Ascending aorta (tissue), 2 donors: Measurements from ENCODE around the gene C2CD2L. TPM values are rescaled to one million over a fixed set of nuclear protein-coding genes. Genes with fewer than 3 reads are reported as not detected.
"Not testable (repeated sequence)": the region's sequence is repeated elsewhere in the genome, so short reads cannot be mapped to it uniquely, and the experiment has no call there.

ENCODE experiments used
- DNase-seq, 2 donors: peaks; one replicate each; pipeline ENCODE4 v3.0.0-alpha.2; 2019; ENCODE audit warnings: low spot score in 2 of 2
- H3K27ac ChIP-seq, 2 donors: fragments of 200-600 bp; sonication (generic); one replicate each; pipeline ENCODE4 v1.5.1; 2016 to 2017; ENCODE audit warnings: mild to moderate bottlenecking in 1 of 2
- H3K27me3 ChIP-seq: fragments of 200-600 bp; sonication (generic); one replicate; pipeline ENCODE4 v1.5.1; 2017
- H3K36me3 ChIP-seq, 2 donors: fragments of 200-600 bp; sonication (generic); one replicate each; pipeline ENCODE4 v1.5.1; 2016
- H3K4me1 ChIP-seq, 2 donors: fragments of 200-600 bp; sonication (generic); one replicate each; pipeline ENCODE4 v1.5.1; 2016 to 2017; ENCODE audit warnings: mild to moderate bottlenecking in 1 of 2
- H3K4me3 ChIP-seq, 2 donors: fragments of 200-600 bp; sonication (generic); one replicate each; pipeline ENCODE4 v1.5.1; 2016 to 2017; ENCODE audit warnings: mild to moderate bottlenecking in 1 of 2
- H3K9me3 ChIP-seq, 2 donors: fragments of 200-600 bp; sonication (generic); one replicate each; pipeline ENCODE4 v1.5.1; 2016
- CTCF ChIP-seq, 3 experiments: fragments of 200-600 bp in 2 of 3; fragments of 450-650 bp in 1 of 3; sonication (generic) in 2 of 3; IDR thresholded peaks; one replicate each; pipeline ENCODE4 v1.5.1; 2016 to 2019; ENCODE audit warnings: antibody characterized with exemption in 3 of 3, mild to moderate bottlenecking in 1 of 3, moderate library complexity in 1 of 3
- intact Hi-C: fragments of 100-400 bp; cut with DNase I; formaldehyde crosslinking; loops from one replicate; pipeline ENCODE4 v1.15.1; 2023
- total RNA-seq: library from RNA; depleted of rRNA; stranded (reverse); fragments of >200 nt; gene quantifications from one replicate; pipeline ENCODE4 v1.1.0, GENCODE V29; 2016

The C2CD2L gene
- total RNA-seq, 1 donor from 2014 or later = 16.7 TPM

- no peak for DNase-seq
- Histone ChIP-seq H3K36me3 (peaks cover 18 to 24% of the 10 kb centered on the region in 2 donors), H3K4me1 (peaks cover 15 to 19% of the 10 kb centered on the region in 2 donors), H3K27me3 (no peaks in the 10 kb centered on the region), H3K9me3 (no peaks in the 10 kb centered on the region), H3K4me3 (peak overlapping the region; percentile 75 to 89), H3K27ac (peak overlapping the region; percentile 92)
- peak in 1 of 3 experiments; percentile 28 for TF ChIP-seq CTCF (IDR thresholded peaks at IDR 0.05)
- intact Hi-C loops = loop anchor here (5.0 to 10.0 kb wide), 2 partner anchors 216 to 666 kb away; partner anchors contain the start of genes KMT2A and MCAM
Observed at GRCh38 chr11:119100994-119101758, 6.0 kb upstream of the C2CD2L start.

- Histone ChIP-seq H3K27me3 (no peaks in the 10 kb centered on the region), H3K4me3 (peak within 1 kb of the TSS; percentile 75 to 89), H3K27ac (peak within 1 kb of the TSS; percentile 92), H3K9me3 (no peaks in the 10 kb centered on the region), H3K36me3 (peaks cover 15 to 19% of the 10 kb centered on the region in 2 donors), H3K4me1 (peaks cover 20 to 25% of the 10 kb centered on the region in 2 donors)
- TF ChIP-seq CTCF (IDR thresholded peaks at IDR 0.05) = no peak
- peak; percentile 70 to 97 for DNase-seq
- intact Hi-C loops = loop anchor here (1.0 to 10.0 kb wide), 5 partner anchors 17 to 667 kb away; partner anchors contain the start of genes HINFP, HMBS, HYOU1 and KMT2A
Observed at GRCh38 chr11:119101759-119102423, 5.3 kb upstream of the C2CD2L start, which contains the start of gene DPAGT1. TSS of gene DPAGT1 (minus strand) at chr11:119101853. CDS start at chr11:119101655, 198 bp downstream.

GRCh38 chr11:119103161-119103664 lies 3.9 kb upstream of the C2CD2L start:
- not testable (repeated sequence) for DNase-seq

DNA sequence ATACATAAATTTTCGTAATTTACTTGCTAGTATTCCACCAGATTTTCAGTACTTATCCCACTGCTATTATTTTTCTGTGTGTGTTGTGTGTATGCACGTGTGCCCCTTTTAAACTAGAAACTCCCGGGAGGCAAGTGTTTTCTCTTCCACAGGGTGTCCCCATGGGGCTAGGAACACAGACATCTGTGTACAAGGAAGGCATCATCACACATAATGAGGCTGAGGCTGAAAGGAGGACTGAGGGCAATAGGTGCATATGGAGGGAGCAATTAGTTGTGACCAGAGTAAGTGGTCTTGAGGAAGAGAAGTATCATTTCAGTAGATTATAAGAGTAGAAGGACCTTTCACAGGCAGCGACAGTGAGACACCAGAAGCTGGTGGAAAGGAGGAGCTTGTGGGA lies 3.4 kb upstream of the C2CD2L start:
- Histone ChIP-seq H3K27me3 (no peaks in the 10 kb centered on the region), H3K36me3 (peaks cover 0 to under 1% of the 10 kb centered on the region in 2 donors), H3K27ac (peak overlapping the region in 1 of 2 donors; percentile 92), H3K4me1 (peaks cover 20 to 32% of the 10 kb centered on the region in 2 donors), H3K9me3 (no peaks in the 10 kb centered on the region), H3K4me3 (no peak overlapping the region)
- DNase-seq = no peak
- intact Hi-C loops = loop anchor here (2.0 to 10.0 kb wide), 4 partner anchors 19 to 669 kb away; partner anchors contain the start of genes HMBS, HYOU1, KMT2A and MCAM
- TF ChIP-seq CTCF (IDR thresholded peaks at IDR 0.05) = no peak

More at GRCh38 chr11:119103161-119103664, 3.9 kb upstream of the C2CD2L start:
- not testable (repeated sequence) for H3K9me3 ChIP-seq, H3K36me3 ChIP-seq, H3K27me3 ChIP-seq
- Histone ChIP-seq H3K27ac (peak overlapping the region; percentile 92), H3K4me3 (peak overlapping the region; percentile 33 to 89), H3K4me1 (peaks cover 20 to 27% of the 10 kb centered on the region in 2 donors)
- intact Hi-C loops = loop anchor here (2.0 to 10.0 kb wide), 4 partner anchors 18 to 668 kb away; partner anchors contain the start of genes HMBS, HYOU1, KMT2A and MCAM

GRCh38 chr11:119107538-119108145 lies 498 bp downstream of the C2CD2L start:
- Histone ChIP-seq H3K4me1 (peaks cover 8 to 25% of the 10 kb centered on the region in 2 donors), H3K36me3 (peaks cover 13 to 20% of the 10 kb centered on the region in 2 donors), H3K4me3 (peak overlapping the region; percentile 74 to 95), H3K9me3 (no peaks in the 10 kb centered on the region), H3K27me3 (no peaks in the 10 kb centered on the region), H3K27ac (peak overlapping the region; percentile 82 to 84)
- no peak for DNase-seq
- TF ChIP-seq CTCF (IDR thresholded peaks at IDR 0.05) = no peak
- intact Hi-C loops = loop anchor here (1.0 to 10.0 kb wide), 4 partner anchors 14 to 673 kb away; partner anchors contain the start of genes CBL, HINFP, KMT2A and NLRX1
